ENCODE measurements around the gene TNFSF12. TPM values are rescaled to one million over a fixed set of nuclear protein-coding genes. Genes with fewer than 3 reads are reported as not detected.
A peak's percentile ranks its signal among the peaks of the same experiment; 100 is the strongest.

TNFSF12 gene
- polyA plus RNA-seq, 1 donor (not counting 4 experiments of a cell fraction or from before 2014, with no cell fraction given) = 1.0 TPM

DNA sequence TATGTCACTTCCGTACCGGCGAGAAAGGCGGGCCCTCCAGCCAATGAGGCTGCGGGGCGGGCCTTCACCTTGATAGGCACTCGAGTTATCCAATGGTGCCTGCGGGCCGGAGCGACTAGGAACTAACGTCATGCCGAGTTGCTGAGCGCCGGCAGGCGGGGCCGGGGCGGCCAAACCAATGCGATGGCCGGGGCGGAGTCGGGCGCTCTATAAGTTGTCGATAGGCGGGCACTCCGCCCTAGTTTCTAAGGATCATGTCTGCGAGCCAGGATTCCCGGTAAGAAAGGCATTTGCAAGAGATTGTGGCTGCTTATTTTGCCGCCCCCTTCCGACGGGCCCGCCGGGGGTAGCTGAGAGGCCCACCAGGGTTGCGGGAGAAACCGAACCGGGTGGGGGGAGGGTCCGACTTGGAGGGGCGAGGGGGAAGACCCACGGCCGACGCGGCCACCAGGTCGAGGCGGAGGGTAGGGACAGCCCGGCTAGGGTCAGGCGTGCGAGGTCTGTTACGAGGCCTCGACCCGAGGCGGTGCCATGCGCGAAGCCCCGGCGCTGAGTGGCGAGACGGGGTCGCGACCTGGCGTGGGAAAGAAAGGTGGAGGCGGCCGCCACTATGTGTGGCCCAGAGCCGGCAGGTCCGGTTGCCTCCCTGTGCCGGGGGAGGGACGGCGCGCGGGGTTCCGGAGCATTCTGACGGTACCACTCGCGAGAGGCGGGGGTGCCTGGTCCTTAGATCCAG is 23.9 kb downstream of the TNFSF12 start:
- no peak for TF ChIP-seq EZH2 (IDR thresholded peaks at IDR 0.05; ENCODE audit: low read length)
- TF ChIP-seq, protein P1, sequence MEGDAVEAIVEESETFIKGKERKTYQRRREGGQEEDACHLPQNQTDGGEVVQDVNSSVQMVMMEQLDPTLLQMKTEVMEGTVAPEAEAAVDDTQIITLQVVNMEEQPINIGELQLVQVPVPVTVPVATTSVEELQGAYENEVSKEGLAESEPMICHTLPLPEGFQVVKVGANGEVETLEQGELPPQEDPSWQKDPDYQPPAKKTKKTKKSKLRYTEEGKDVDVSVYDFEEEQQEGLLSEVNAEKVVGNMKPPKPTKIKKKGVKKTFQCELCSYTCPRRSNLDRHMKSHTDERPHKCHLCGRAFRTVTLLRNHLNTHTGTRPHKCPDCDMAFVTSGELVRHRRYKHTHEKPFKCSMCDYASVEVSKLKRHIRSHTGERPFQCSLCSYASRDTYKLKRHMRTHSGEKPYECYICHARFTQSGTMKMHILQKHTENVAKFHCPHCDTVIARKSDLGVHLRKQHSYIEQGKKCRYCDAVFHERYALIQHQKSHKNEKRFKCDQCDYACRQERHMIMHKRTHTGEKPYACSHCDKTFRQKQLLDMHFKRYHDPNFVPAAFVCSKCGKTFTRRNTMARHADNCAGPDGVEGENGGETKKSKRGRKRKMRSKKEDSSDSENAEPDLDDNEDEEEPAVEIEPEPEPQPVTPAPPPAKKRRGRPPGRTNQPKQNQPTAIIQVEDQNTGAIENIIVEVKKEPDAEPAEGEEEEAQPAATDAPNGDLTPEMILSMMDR (optimal IDR thresholded peaks at IDR 0.05 in 1 of 3, IDR thresholded peaks at IDR 0.05 in 1 of 3, conservative IDR thresholded peaks at IDR 0.05 in 1 of 3; ENCODE audit: extremely low read depth in 1 of 3, insufficient read depth in 2 of 3, low read length in 3 of 3) = no peak
- peaks cover 57% of the 10 kb centered on the region for H3K79me2 ChIP-seq (ENCODE audit: control insufficient read depth, insufficient read depth, low read length)
- no peaks in the 10 kb centered on the region for H3K27me3 ChIP-seq (ENCODE audit: control insufficient read depth, extremely low read depth, insufficient read depth, low read length)
- no peaks in the 10 kb centered on the region for H3K9me1 ChIP-seq (ENCODE audit: control insufficient read depth, extremely low read depth, insufficient read depth, low read length)
- dilution Hi-C loops (cut with MboI; ENCODE audit: extremely low pct_ligation_motif_present, low sequenced_read_pairs) = no loop called here
- peaks cover 39% of the 10 kb centered on the region for H4K20me1 ChIP-seq (ENCODE audit: control insufficient read depth, extremely low read depth, insufficient read depth, low read length)
- peak overlapping the region; percentile 85 to 96 (median 91) for H3K4me3 ChIP-seq (ENCODE audit: control insufficient read depth in 2 of 3, extremely low read depth in 1 of 3, insufficient read depth in 2 of 3, low read depth in 1 of 3, low read length in 3 of 3)
- no peaks in the 10 kb centered on the region for H3K9me3 ChIP-seq (ENCODE audit: control insufficient read depth, low read depth, low read length)
- FAIRE-seq (peak; percentile 94), DNase-seq (ENCODE audit: low read depth, low spot score) (peak; percentile 95)
- peaks cover 45 to 59% of the 10 kb centered on the region in 2 experiments for H3K36me3 ChIP-seq (ENCODE audit: control insufficient read depth in 2 of 2, extremely low read depth in 1 of 2, insufficient read depth in 2 of 2, low read length in 2 of 2)
- H3K4me1 ChIP-seq (ENCODE audit: control insufficient read depth, extremely low read depth, insufficient read depth, low read length) = peaks cover 33% of the 10 kb centered on the region
- H3K4me2 ChIP-seq (ENCODE audit: control insufficient read depth, extremely low read depth, insufficient read depth, low read depth, low read length) = no peak overlapping the region
- peak overlapping the region; percentile 98 for H3K9ac ChIP-seq (ENCODE audit: control insufficient read depth, extremely low read depth, insufficient read depth, low read length)
- peak overlapping the region; percentile 93 for H3K27ac ChIP-seq (ENCODE audit: control insufficient read depth, insufficient read depth, low read length)
- no peak overlapping the region for H2AFZ ChIP-seq (ENCODE audit: control insufficient read depth, low read length)

DNA sequence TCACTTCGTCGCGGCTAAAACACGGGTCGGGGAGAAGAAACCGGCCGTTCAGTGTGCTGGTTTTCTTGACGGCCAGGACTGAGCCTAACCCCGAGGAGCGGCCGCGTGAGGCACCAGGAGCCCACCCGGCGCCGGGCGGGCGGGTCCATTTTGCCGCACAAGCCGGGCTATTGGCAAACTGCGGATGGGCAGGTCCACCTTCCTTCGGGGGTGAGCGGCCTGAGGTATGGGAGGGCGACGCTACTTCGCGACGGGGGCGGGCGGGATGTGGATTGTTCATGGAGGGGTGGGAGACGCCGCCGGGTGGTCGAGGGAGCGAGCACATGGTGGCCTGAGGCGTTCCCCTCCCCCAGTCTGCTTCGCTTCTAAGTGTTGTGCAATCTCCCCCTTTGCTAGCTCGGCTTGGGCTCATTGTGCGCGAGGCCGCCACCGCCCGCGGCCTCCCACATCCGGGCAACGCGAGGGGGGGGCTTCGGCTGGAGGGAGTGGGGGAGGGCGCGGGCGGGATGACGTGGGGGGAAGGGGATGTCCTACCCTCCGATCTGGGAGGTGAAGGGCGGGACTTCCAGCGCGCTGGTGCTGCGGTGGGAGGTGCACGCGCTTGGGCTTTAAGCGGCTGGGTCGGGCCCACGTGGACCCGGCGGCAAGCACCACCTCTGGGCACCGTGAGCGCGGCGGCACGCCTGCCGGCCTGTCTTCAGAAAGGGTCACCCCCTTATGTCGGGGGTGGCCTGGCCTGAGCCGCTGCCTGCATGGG is 24.6 kb downstream of the TNFSF12 start:
- Histone ChIP-seq H4K20me1 (ENCODE audit: control insufficient read depth, extremely low read depth, insufficient read depth, low read length) (peaks cover 45% of the 10 kb centered on the region), H3K36me3 (ENCODE audit: control insufficient read depth in 2 of 2, extremely low read depth in 1 of 2, insufficient read depth in 2 of 2, low read length in 2 of 2) (peaks cover 46 to 64% of the 10 kb centered on the region in 2 experiments), H3K79me2 (ENCODE audit: control insufficient read depth, insufficient read depth, low read length) (peaks cover 59% of the 10 kb centered on the region), H3K9me1 (ENCODE audit: control insufficient read depth, extremely low read depth, insufficient read depth, low read length) (no peaks in the 10 kb centered on the region), H3K9ac (ENCODE audit: control insufficient read depth, extremely low read depth, insufficient read depth, low read length) (peak overlapping the region; percentile 98), H3K4me1 (ENCODE audit: control insufficient read depth, extremely low read depth, insufficient read depth, low read length) (peaks cover 33% of the 10 kb centered on the region), H3K9me3 (ENCODE audit: control insufficient read depth, low read depth, low read length) (no peaks in the 10 kb centered on the region), H3K27me3 (ENCODE audit: control insufficient read depth, extremely low read depth, insufficient read depth, low read length) (no peaks in the 10 kb centered on the region), H3K4me3 (ENCODE audit: control insufficient read depth in 2 of 3, extremely low read depth in 1 of 3, insufficient read depth in 2 of 3, low read depth in 1 of 3, low read length in 3 of 3) (peak overlapping the region; percentile 85 to 96 (median 91)), H2AFZ (ENCODE audit: control insufficient read depth, low read length) (no peak overlapping the region), H3K4me2 (ENCODE audit: control insufficient read depth, extremely low read depth, insufficient read depth, low read depth, low read length) (peak overlapping the region; percentile 88), H3K27ac (ENCODE audit: control insufficient read depth, insufficient read depth, low read length) (peak overlapping the region; percentile 93)
- dilution Hi-C loops (cut with MboI; ENCODE audit: extremely low pct_ligation_motif_present, low sequenced_read_pairs) = no loop called here
- DNase-seq (ENCODE audit: low read depth, low spot score) = no peak
- no peak for TF ChIP-seq EZH2 (IDR thresholded peaks at IDR 0.05; ENCODE audit: low read length)
- TF ChIP-seq, protein P1 (optimal IDR thresholded peaks at IDR 0.05 in 1 of 3, IDR thresholded peaks at IDR 0.05 in 1 of 3, conservative IDR thresholded peaks at IDR 0.05 in 1 of 3; ENCODE audit: extremely low read depth in 1 of 3, insufficient read depth in 2 of 3, low read length in 3 of 3) = peak in 1 of 3 experiments; percentile 7
- FAIRE-seq = no peak
